Cardiac muscle cell (in vitro differentiated cells and primary cell): ENCODE measurements around the gene TRIOBP. TPM values are rescaled to one million over a fixed set of nuclear protein-coding genes. Genes with fewer than 3 reads are reported as not detected.

Source experiments
- DNase-seq, 2 donors: peaks; one replicate each; pipeline versions ENCODE4 v3.0.0 to v3.0.0-alpha.2; 2010 to 2017; ENCODE audit warnings: low read depth in 1 of 2, low spot score in 1 of 2
- H3K27ac ChIP-seq: fragments of 200-600 bp; sonication (generic); 2 replicates; pipeline ENCODE4 v1.5.1; 2016
- H3K27me3 ChIP-seq: fragments of 200-600 bp; sonication (generic); 2 replicates; pipeline ENCODE4 v1.6.0; 2016; ENCODE audit warnings: control low read depth
- H3K36me3 ChIP-seq: fragments of 200-600 bp; sonication (generic); 2 replicates; pipeline ENCODE4 v1.5.1; 2016; ENCODE audit warnings: control low read depth
- H3K4me1 ChIP-seq: fragments of 200-600 bp; sonication (generic); 2 replicates; pipeline ENCODE4 v1.8.1; 2017; ENCODE audit warnings: low read depth, mild to moderate bottlenecking, mixed run types
- H3K4me3 ChIP-seq: fragments of 200-600 bp; sonication (generic); 2 replicates; pipeline ENCODE4 v1.5.1; 2016; ENCODE audit warnings: mild to moderate bottlenecking
- H3K9me3 ChIP-seq: fragments of 200-600 bp; sonication (generic); 2 replicates; pipeline ENCODE4 v1.5.1; 2017; ENCODE audit warnings: low read depth, mild to moderate bottlenecking, control low read depth
- CTCF ChIP-seq: IDR thresholded peaks from 2 replicates; pipeline ENCODE4 v1.5.1; 2012; ENCODE audit warnings: low read depth, mild to moderate bottlenecking, low read length
- polyA plus RNA-seq: library from polyadenylated mRNA; unstranded; fragments of >200 nt; fragmentation: Nextera tagmentation; extraction: Ambion mirVana; gene quantifications from 2 replicates; pipeline ENCODE4 v1.2.1, GENCODE V29; 2016
- total RNA-seq: library from RNA; depleted of rRNA; stranded (reverse); fragments of >200 nt; gene quantifications from 2 replicates; pipeline ENCODE4 v1.2.3, GENCODE V29; 2016

Gene TRIOBP
- total and polyA plus RNA-seq, 2 experiments from 2014 or later = 150 to 202 TPM

- no peak for DNase-seq
- Histone ChIP-seq H3K27ac (no peak overlapping the region), H3K36me3 (peaks cover 43% of the 10 kb centered on the region), H3K27me3 (no peaks in the 10 kb centered on the region), H3K4me1 (no peaks in the 10 kb centered on the region), H3K4me3 (no peak overlapping the region), H3K9me3 (no peaks in the 10 kb centered on the region)
- no peak for TF ChIP-seq CTCF
Measured at GRCh38 chr22:37757663-37758062, 60.8 kb downstream of the TRIOBP start.

GRCh38 chr22:37758694-37759093 lies 61.8 kb downstream of the TRIOBP start:
- no peak for TF ChIP-seq CTCF
- no peaks in the 10 kb centered on the region for H3K4me1 ChIP-seq
- H3K27ac ChIP-seq = no peak overlapping the region
- H3K27me3 ChIP-seq = no peaks in the 10 kb centered on the region
- H3K9me3 ChIP-seq = no peaks in the 10 kb centered on the region
- H3K4me3 ChIP-seq = no peak overlapping the region
- DNase-seq = no peak
- H3K36me3 ChIP-seq = peaks cover 44% of the 10 kb centered on the region

- H3K4me3 ChIP-seq = no peak overlapping the region
- H3K27ac ChIP-seq = no peak overlapping the region
- TF ChIP-seq CTCF = no peak
- H3K27me3 ChIP-seq = no peaks in the 10 kb centered on the region
- H3K36me3 ChIP-seq = peaks cover 42% of the 10 kb centered on the region
- no peaks in the 10 kb centered on the region for H3K4me1 ChIP-seq
- H3K9me3 ChIP-seq = no peaks in the 10 kb centered on the region
- DNase-seq = no peak
Measured at GRCh38 chr22:37759281-37759680, 62.4 kb downstream of the TRIOBP start.

- H3K4me1 ChIP-seq = no peaks in the 10 kb centered on the region
- H3K9me3 ChIP-seq = no peaks in the 10 kb centered on the region
- no peak for DNase-seq
- no peak for TF ChIP-seq CTCF
- no peaks in the 10 kb centered on the region for H3K27me3 ChIP-seq
- H3K27ac ChIP-seq = no peak overlapping the region
- no peak overlapping the region for H3K4me3 ChIP-seq
- peaks cover 39% of the 10 kb centered on the region for H3K36me3 ChIP-seq
Measured at GRCh38 chr22:37760152-37760551, 63.3 kb downstream of the TRIOBP start.

- H3K9me3 ChIP-seq = no peaks in the 10 kb centered on the region
- no peaks in the 10 kb centered on the region for H3K4me1 ChIP-seq
- no peaks in the 10 kb centered on the region for H3K27me3 ChIP-seq
- H3K27ac ChIP-seq = no peak overlapping the region
- H3K36me3 ChIP-seq = peaks cover 35% of the 10 kb centered on the region
- TF ChIP-seq CTCF = no peak
- no peak for DNase-seq
- H3K4me3 ChIP-seq = no peak overlapping the region
Measured at GRCh38 chr22:37762389-37762836, 65.6 kb downstream of the TRIOBP start.

- no peak for TF ChIP-seq CTCF
- DNase-seq = no peak
- Histone ChIP-seq H3K36me3 (peaks cover 35% of the 10 kb centered on the region), H3K27me3 (no peaks in the 10 kb centered on the region), H3K27ac (no peak overlapping the region), H3K4me3 (no peak overlapping the region), H3K4me1 (no peaks in the 10 kb centered on the region), H3K9me3 (no peaks in the 10 kb centered on the region)
Measured at GRCh38 chr22:37763012-37763411, 66.2 kb downstream of the TRIOBP start.
